GM18861 (cell line): ENCODE results near the gene PIP.
"Not testable (repeated sequence)": the region's sequence is repeated elsewhere in the genome, so short reads cannot be mapped to it uniquely, and the experiment has no call there.

Experiments used
- ATAC-seq: cut with Tn5 transposase; IDR thresholded peaks from one replicate; pipeline ENCODE4 v1.9.1; 2021; ENCODE audit not compliant: unreplicated experiment

PIP gene

GRCh38 chr7:143131781-143132180 is at the start of gene PIP:
Gene PIP (plus strand): TSS chr7:143132077. CDS start chr7:143132117, 40 bp downstream.
- no peak for ATAC-seq

- ATAC-seq: no peak
Observed at GRCh38 chr7:143085109-143085508, 46.8 kb upstream of the PIP start.

GRCh38 chr7:143085610-143086009 is 46.3 kb upstream of the PIP start:
- ATAC-seq: not testable (repeated sequence)

- not testable (repeated sequence) for ATAC-seq
Observed at GRCh38 chr7:143088549-143089231, 43.2 kb upstream of the PIP start.

- ATAC-seq: no peak
Observed at GRCh38 chr7:143096146-143096545, 35.7 kb upstream of the PIP start.

- ATAC-seq: not testable (repeated sequence)
Observed at GRCh38 chr7:143099579-143099978, 32.3 kb upstream of the PIP start.

GRCh38 chr7:143104759-143105158 is 27.1 kb upstream of the PIP start:
- ATAC-seq: no peak

- not testable (repeated sequence) for ATAC-seq
Observed at GRCh38 chr7:143108019-143108418, 23.9 kb upstream of the PIP start.

- no peak for ATAC-seq
Observed at GRCh38 chr7:143117395-143117794, 14.5 kb upstream of the PIP start.

- ATAC-seq: no peak
Observed at GRCh38 chr7:143120691-143121405, 11.0 kb upstream of the PIP start.

GRCh38 chr7:143123326-143123725 is 8.6 kb upstream of the PIP start:
- not testable (repeated sequence) for ATAC-seq

GRCh38 chr7:143126146-143126545 is 5.7 kb upstream of the PIP start:
- no peak for ATAC-seq

GRCh38 chr7:143129051-143129450 is 2.8 kb upstream of the PIP start:
- ATAC-seq: no peak

GRCh38 chr7:143129477-143129876 is 2.4 kb upstream of the PIP start:
- ATAC-seq: no peak

GRCh38 chr7:143130541-143130940 is 1.3 kb upstream of the PIP start:
- no peak for ATAC-seq

- no peak for ATAC-seq
Observed at GRCh38 chr7:143147070-143147469, 15.2 kb downstream of the PIP start.

GRCh38 chr7:143148050-143148449 is 16.2 kb downstream of the PIP start:
- no peak for ATAC-seq

- no peak for ATAC-seq
Observed at GRCh38 chr7:143148651-143149050, 16.8 kb downstream of the PIP start.

- not testable (repeated sequence) for ATAC-seq
Observed at GRCh38 chr7:143150696-143151095, 18.8 kb downstream of the PIP start.

GRCh38 chr7:143158617-143159016 is 26.7 kb downstream of the PIP start:
- not testable (repeated sequence) for ATAC-seq

- ATAC-seq: no peak
Observed at GRCh38 chr7:143171697-143172096, 39.8 kb downstream of the PIP start.

- no peak for ATAC-seq
Observed at GRCh38 chr7:143172354-143172753, 40.5 kb downstream of the PIP start.
